HCT116 (cell line): ENCODE results near the gene IGFBP1. TPM values are rescaled to one million over a fixed set of nuclear protein-coding genes. Genes with fewer than 3 reads are reported as not detected.

Source experiments
- ATAC-seq: fragments of 200-7000 bp; cut with Tn5 transposase; 2 replicates; pipeline ENCODE4 v1.9.1; 2020; ENCODE audit warnings: mild to moderate bottlenecking, moderate library complexity
- BruUV-seq: library from RNA; stranded (reverse); fragments of 400-500 nt; replicated peaks from 2 replicates; lab custom pipeline; 2021; lab: Mats Ljungman, UMichigan
- CTCF ChIA-PET: fragments of 300-600 bp; sonication (Branson Sonifier 250); formaldehyde crosslinking; loops from one replicate; lab custom pipeline; 2021; ENCODE audit warnings: antibody characterized with exemption; lab: Charles Lee
- POLR2A ChIA-PET: fragments of 300-600, 350-600 bp; sonication (Branson Sonifier 250); formaldehyde crosslinking; loops from one replicate; lab custom pipeline; 2021; ENCODE audit warnings: antibody characterized with exemption; lab: Charles Lee
- RAD21 ChIA-PET, 2 experiments: fragments of 300-600 bp; sonication (Branson Sonifier 250); formaldehyde crosslinking; loops; one replicate each; lab custom pipeline; 2023; ENCODE audit warnings: low total read pairs in 2 of 2; ENCODE audit not compliant: uncharacterized antibody in 2 of 2, unreplicated experiment in 2 of 2, low non-redundant PET in 1 of 2; lab: Charles Lee
- DNase-seq: peaks from one replicate; pipeline ENCODE4 v3.0.0-alpha.2; 2010; ENCODE audit warnings: low read depth, low spot score
- H2AFZ ChIP-seq: fragments of 200-600 bp; shearing (Covaris generic), sonication (generic); 2 replicates; pipeline ENCODE4 v1.6.1; 2017; ENCODE audit warnings: low read depth, mixed run types, mixed read lengths, antibody characterized with exemption, low read length; ENCODE audit not compliant: poor library complexity, severe bottlenecking
- H3K27ac ChIP-seq: 2 replicates; pipeline ENCODE4 v1.5.1; 2012; ENCODE audit warnings: low read depth, low read length
- H3K27me3 ChIP-seq: fragments of 200-600 bp; sonication (generic); 2 replicates; pipeline ENCODE4 v1.6.1; 2016; ENCODE audit warnings: mixed run types, low read length, mixed read lengths; ENCODE audit not compliant: insufficient read depth
- H3K36me3 ChIP-seq, 2 experiments: fragments of 200-500 bp in 1 of 2; fragments of 200-600 bp in 1 of 2; sonication (Bioruptor generic) in 1 of 2; sonication (generic) in 1 of 2; 2 replicates each; pipeline versions ENCODE4 v1.5.1 to v1.6.1; 2014 to 2016; ENCODE audit warnings: low read length in 2 of 2, inconsistent platforms in 1 of 2, mixed read lengths in 1 of 2, mixed run types in 1 of 2; ENCODE audit not compliant: insufficient read depth in 2 of 2, control insufficient read depth in 1 of 2
- H3K4me1 ChIP-seq, 2 experiments: fragments of 200-600 bp in 1 of 2; sonication (generic) in 1 of 2; 2 replicates each; pipeline versions ENCODE4 v1.5.1 to v1.6.1; 2012 to 2017; ENCODE audit warnings: low read length in 2 of 2, inconsistent platforms in 1 of 2, mild to moderate bottlenecking in 1 of 2, mixed read lengths in 1 of 2, mixed run types in 1 of 2, moderate library complexity in 1 of 2; ENCODE audit not compliant: insufficient read depth in 2 of 2, control insufficient read depth in 1 of 2
- H3K4me2 ChIP-seq: fragments of 200-600 bp; sonication (generic); 2 replicates; pipeline ENCODE4 v1.6.1; 2017; ENCODE audit warnings: mixed run types, low read length, mixed read lengths
- H3K4me3 ChIP-seq, 2 experiments: fragments of 200-600 bp in 1 of 2; sonication (generic) in 1 of 2; replicated peaks in 1 of 2; 2 replicates each; pipeline ENCODE4 v1.5.1; 2011 to 2016; ENCODE audit warnings: low read length in 2 of 2, control low read depth in 1 of 2, low read depth in 1 of 2, mild to moderate bottlenecking in 1 of 2, mixed read lengths in 1 of 2, mixed run types in 1 of 2
- H3K79me2 ChIP-seq: fragments of 200-600 bp; sonication (generic); 2 replicates; pipeline ENCODE4 v1.6.1; 2017; ENCODE audit warnings: mild to moderate bottlenecking, mixed run types, low read length, moderate library complexity, mixed read lengths; ENCODE audit not compliant: insufficient read depth
- H3K9ac ChIP-seq: fragments of 200-600 bp; sonication (generic); 2 replicates; pipeline ENCODE4 v1.6.1; 2016; ENCODE audit warnings: low read length, mixed read lengths
- H3K9me2 ChIP-seq: fragments of 200-600 bp; sonication (generic), shearing (Covaris generic); 2 replicates; pipeline ENCODE4 v1.6.1; 2017; ENCODE audit warnings: mixed run types, mild to moderate bottlenecking, moderate library complexity; ENCODE audit not compliant: insufficient read depth
- H3K9me3 ChIP-seq, 2 experiments: fragments of 200-500 bp in 1 of 2; fragments of 200-600 bp in 1 of 2; sonication (Bioruptor generic) in 1 of 2; sonication (generic) in 1 of 2; 2 replicates each; pipeline ENCODE4 v1.6.1; 2014 to 2017; ENCODE audit warnings: low read length in 2 of 2, mixed read lengths in 2 of 2, inconsistent platforms in 1 of 2, low read depth in 1 of 2, mild to moderate bottlenecking in 1 of 2, mixed run types in 1 of 2, moderate library complexity in 1 of 2; ENCODE audit not compliant: control insufficient read depth in 1 of 2, insufficient read depth in 1 of 2
- H4K20me1 ChIP-seq: fragments of 200-600 bp; sonication (generic), shearing (Covaris generic); 2 replicates; pipeline ENCODE4 v1.6.1; 2017; ENCODE audit warnings: mixed run types, mild to moderate bottlenecking, moderate library complexity; ENCODE audit not compliant: insufficient read depth
- CEBPB ChIP-seq: IDR thresholded peaks from 2 replicates; pipeline ENCODE4 v1.6.1; 2012; ENCODE audit warnings: low read depth
- EGR1 ChIP-seq: IDR thresholded peaks from 2 replicates; pipeline ENCODE4 v1.6.1; 2012; ENCODE audit warnings: low read depth
- ELF1 ChIP-seq: IDR thresholded peaks from 2 replicates; pipeline ENCODE4 v1.6.1; 2012; ENCODE audit warnings: low read depth, borderline replicate concordance
- EZH2phosphoT487 ChIP-seq: fragments of 200-600 bp; IDR thresholded peaks from 2 replicates; pipeline ENCODE4 v1.6.1; 2018; ENCODE audit warnings: antibody characterized with exemption, borderline replicate concordance
- JUND ChIP-seq: IDR thresholded peaks from 2 replicates; pipeline ENCODE4 v1.6.1; 2012
- POLR2A ChIP-seq: IDR thresholded peaks from 2 replicates; pipeline ENCODE4 v1.7.0; 2011; ENCODE audit warnings: borderline replicate concordance; ENCODE audit not compliant: insufficient read depth, insufficient read length; ENCODE audit errors: extremely low read depth
- POLR2AphosphoS5 ChIP-seq: IDR thresholded peaks from 2 replicates; pipeline ENCODE4 v1.6.1; 2011; ENCODE audit warnings: mild to moderate bottlenecking, low read depth, low read length, moderate library complexity
- RAD21 ChIP-seq: IDR thresholded peaks from 2 replicates; pipeline ENCODE4 v1.6.1; 2012; ENCODE audit warnings: low read depth, mild to moderate bottlenecking
- SIN3A ChIP-seq: IDR thresholded peaks from 2 replicates; pipeline ENCODE4 v1.6.1; 2012; ENCODE audit warnings: low read depth
- SRF ChIP-seq: IDR thresholded peaks from 2 replicates; pipeline ENCODE4 v1.6.1; 2012; ENCODE audit warnings: low read depth
- YY1 ChIP-seq: IDR thresholded peaks from 2 replicates; pipeline ENCODE4 v1.6.1; 2011; ENCODE audit warnings: low read length, low read depth, moderate library complexity, mild to moderate bottlenecking; ENCODE audit not compliant: insufficient replicate concordance; ENCODE audit errors: extremely low read depth
- ZFX ChIP-seq: fragments of 450-650 bp; IDR thresholded peaks from 2 replicates; pipeline ENCODE4 v1.6.1; 2017
- ZNF274 ChIP-seq: fragments of 200-500 bp; sonication (Bioruptor generic); IDR thresholded peaks from 2 replicates; pipeline ENCODE4 v1.6.1; 2014; ENCODE audit warnings: mild to moderate bottlenecking, low read depth, low read length, inconsistent platforms
- intact Hi-C: fragments of 100-400 bp; cut with micrococcal nuclease; formaldehyde crosslinking; loops from 2 replicates; pipeline ENCODE4 v1.10.0; 2022
- total RNA-seq: library from RNA; stranded (reverse); gene quantifications from one replicate; pipeline ENCODE4 v1.2.1, GENCODE V29; 2021; ENCODE audit not compliant: unreplicated experiment
- TF ChIP-seq, protein P1 (sequence below): IDR thresholded peaks from 2 replicates; pipeline ENCODE4 v1.6.1; 2012; ENCODE audit warnings: low read depth
- TF ChIP-seq, protein P2 (sequence below), 3 experiments: fragments of 200-600 bp in 1 of 3; sonication (generic) in 1 of 3; IDR thresholded peaks in 2 of 3; conservative IDR thresholded peaks in 1 of 3; 2 replicates each; pipeline ENCODE4 v1.5.1; 2012 to 2017; ENCODE audit warnings: low read depth in 2 of 3, low read length in 2 of 3, antibody characterized with exemption in 1 of 3, borderline replicate concordance in 1 of 3, control low read depth in 1 of 3, mild to moderate bottlenecking in 1 of 3, mixed read lengths in 1 of 3, mixed run types in 1 of 3, moderate library complexity in 1 of 3; ENCODE audit not compliant: insufficient read depth in 1 of 3

IGFBP1 gene
- total RNA-seq, 1 experiment from 2014 or later = 0.20 TPM

DNA sequence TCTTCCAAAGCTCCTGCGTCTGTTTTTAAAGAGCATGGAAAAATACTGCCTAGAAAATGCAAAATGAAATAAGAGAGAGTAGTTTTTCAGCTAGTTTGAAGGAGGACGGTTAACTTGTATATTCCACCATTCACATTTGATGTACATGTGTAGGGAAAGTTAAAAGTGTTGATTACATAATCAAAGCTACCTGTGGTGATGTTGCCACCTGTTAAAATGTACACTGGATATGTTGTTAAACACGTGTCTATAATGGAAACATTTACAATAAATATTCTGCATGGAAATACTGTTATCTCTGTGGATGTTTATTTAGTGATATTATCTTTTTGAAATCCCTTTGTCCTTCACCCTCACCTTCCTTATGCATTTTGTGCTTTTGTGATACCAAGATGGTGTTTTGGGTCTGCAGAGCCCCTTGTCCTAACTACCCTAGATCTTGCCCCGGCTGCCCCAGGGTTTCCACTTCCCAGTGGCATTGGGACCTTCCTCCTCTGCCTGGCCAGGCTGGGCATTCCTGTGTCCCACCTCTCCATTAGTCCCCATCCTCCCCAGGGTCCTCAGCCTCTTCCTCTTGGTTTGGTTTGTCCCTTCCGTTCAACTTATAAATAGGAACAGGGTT lies 5.2 kb downstream of the IGFBP1 start:
- TF ChIP-seq, protein P1, sequence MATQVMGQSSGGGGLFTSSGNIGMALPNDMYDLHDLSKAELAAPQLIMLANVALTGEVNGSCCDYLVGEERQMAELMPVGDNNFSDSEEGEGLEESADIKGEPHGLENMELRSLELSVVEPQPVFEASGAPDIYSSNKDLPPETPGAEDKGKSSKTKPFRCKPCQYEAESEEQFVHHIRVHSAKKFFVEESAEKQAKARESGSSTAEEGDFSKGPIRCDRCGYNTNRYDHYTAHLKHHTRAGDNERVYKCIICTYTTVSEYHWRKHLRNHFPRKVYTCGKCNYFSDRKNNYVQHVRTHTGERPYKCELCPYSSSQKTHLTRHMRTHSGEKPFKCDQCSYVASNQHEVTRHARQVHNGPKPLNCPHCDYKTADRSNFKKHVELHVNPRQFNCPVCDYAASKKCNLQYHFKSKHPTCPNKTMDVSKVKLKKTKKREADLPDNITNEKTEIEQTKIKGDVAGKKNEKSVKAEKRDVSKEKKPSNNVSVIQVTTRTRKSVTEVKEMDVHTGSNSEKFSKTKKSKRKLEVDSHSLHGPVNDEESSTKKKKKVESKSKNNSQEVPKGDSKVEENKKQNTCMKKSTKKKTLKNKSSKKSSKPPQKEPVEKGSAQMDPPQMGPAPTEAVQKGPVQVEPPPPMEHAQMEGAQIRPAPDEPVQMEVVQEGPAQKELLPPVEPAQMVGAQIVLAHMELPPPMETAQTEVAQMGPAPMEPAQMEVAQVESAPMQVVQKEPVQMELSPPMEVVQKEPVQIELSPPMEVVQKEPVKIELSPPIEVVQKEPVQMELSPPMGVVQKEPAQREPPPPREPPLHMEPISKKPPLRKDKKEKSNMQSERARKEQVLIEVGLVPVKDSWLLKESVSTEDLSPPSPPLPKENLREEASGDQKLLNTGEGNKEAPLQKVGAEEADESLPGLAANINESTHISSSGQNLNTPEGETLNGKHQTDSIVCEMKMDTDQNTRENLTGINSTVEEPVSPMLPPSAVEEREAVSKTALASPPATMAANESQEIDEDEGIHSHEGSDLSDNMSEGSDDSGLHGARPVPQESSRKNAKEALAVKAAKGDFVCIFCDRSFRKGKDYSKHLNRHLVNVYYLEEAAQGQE = no peak
- TF ChIP-seq EGR1 = no peak
- TF ChIP-seq, protein P2, sequence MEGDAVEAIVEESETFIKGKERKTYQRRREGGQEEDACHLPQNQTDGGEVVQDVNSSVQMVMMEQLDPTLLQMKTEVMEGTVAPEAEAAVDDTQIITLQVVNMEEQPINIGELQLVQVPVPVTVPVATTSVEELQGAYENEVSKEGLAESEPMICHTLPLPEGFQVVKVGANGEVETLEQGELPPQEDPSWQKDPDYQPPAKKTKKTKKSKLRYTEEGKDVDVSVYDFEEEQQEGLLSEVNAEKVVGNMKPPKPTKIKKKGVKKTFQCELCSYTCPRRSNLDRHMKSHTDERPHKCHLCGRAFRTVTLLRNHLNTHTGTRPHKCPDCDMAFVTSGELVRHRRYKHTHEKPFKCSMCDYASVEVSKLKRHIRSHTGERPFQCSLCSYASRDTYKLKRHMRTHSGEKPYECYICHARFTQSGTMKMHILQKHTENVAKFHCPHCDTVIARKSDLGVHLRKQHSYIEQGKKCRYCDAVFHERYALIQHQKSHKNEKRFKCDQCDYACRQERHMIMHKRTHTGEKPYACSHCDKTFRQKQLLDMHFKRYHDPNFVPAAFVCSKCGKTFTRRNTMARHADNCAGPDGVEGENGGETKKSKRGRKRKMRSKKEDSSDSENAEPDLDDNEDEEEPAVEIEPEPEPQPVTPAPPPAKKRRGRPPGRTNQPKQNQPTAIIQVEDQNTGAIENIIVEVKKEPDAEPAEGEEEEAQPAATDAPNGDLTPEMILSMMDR (IDR thresholded peaks at IDR 0.05 in 2 of 3, conservative IDR thresholded peaks at IDR 0.05 in 1 of 3; ENCODE audit: borderline replicate concordance in 1 of 3, insufficient read depth in 1 of 3, low read depth in 2 of 3, low read length in 2 of 3) = no peak
- no peak for TF ChIP-seq POLR2AphosphoS5
- no peak for TF ChIP-seq YY1
- no peak for TF ChIP-seq ZFX
- TF ChIP-seq SIN3A = no peak
- no peak for TF ChIP-seq EZH2phosphoT487
- no peak for TF ChIP-seq RAD21
- no peak for TF ChIP-seq ZNF274
- TF ChIP-seq JUND = no peak
- no peak for TF ChIP-seq POLR2A
- no peak for TF ChIP-seq ELF1
- TF ChIP-seq SRF = no peak
- no peak for TF ChIP-seq CEBPB
- RAD21 ChIA-PET = no interaction called here
- Histone ChIP-seq H3K9ac (no peak overlapping the region), H3K4me3 (no peak overlapping the region), H3K4me2 (no peak overlapping the region), H3K27ac (no peak overlapping the region), H3K36me3 (no peaks in the 10 kb centered on the region), H3K9me3 (no peaks in the 10 kb centered on the region), H2AFZ (no peak overlapping the region), H3K9me2 (no peaks in the 10 kb centered on the region), H3K4me1 (no peaks in the 10 kb centered on the region), H3K27me3 (no peaks in the 10 kb centered on the region), H4K20me1 (no peaks in the 10 kb centered on the region), H3K79me2 (no peaks in the 10 kb centered on the region)
- no TSS peak for BruUV-seq
- DNase-seq (no peak), ATAC-seq (no peak)
- CTCF ChIA-PET = interaction anchor here (0.8 to 1.0 kb wide), 3 partner anchors 24 to 29 kb away, joined by 3 read pairs; no protein-coding TSS in a partner anchor
- intact Hi-C loops = loop anchor here (10.0 kb wide), 1 partner anchor 1281 kb away; no protein-coding TSS in a partner anchor
- POLR2A ChIA-PET = no interaction called here
